Sigmoid colon (tissue), 7 donors: ENCODE data around the gene TAF6L. TPM values are rescaled to one million over a fixed set of nuclear protein-coding genes. Genes with fewer than 3 reads are reported as not detected.

Experiments
- DNase-seq: peaks from one replicate; pipeline ENCODE4 v3.0.0-alpha.2; 2019
- H3K27ac ChIP-seq, 4 donors: fragments of 200-600 bp; sonication (generic); one replicate each; pipeline ENCODE4 v1.5.1; 2016 to 2019; ENCODE audit warnings: mild to moderate bottlenecking in 1 of 4
- H3K27me3 ChIP-seq, 3 donors: fragments of 200-600 bp; sonication (generic); one replicate each; pipeline ENCODE4 v1.5.1; 2019; ENCODE audit warnings: mild to moderate bottlenecking in 1 of 3
- H3K36me3 ChIP-seq, 4 donors: fragments of 200-600 bp; sonication (generic); one replicate each; pipeline ENCODE4 v1.5.1; 2016 to 2019
- H3K4me1 ChIP-seq, 4 donors: fragments of 200-600 bp; sonication (generic); one replicate each; pipeline ENCODE4 v1.5.1; 2017 to 2019
- H3K4me3 ChIP-seq, 4 donors: fragments of 200-600 bp; sonication (generic); one replicate each; pipeline ENCODE4 v1.5.1; 2017 to 2019; ENCODE audit warnings: mild to moderate bottlenecking in 2 of 4, moderate library complexity in 1 of 4
- H3K9me3 ChIP-seq, 4 donors: fragments of 200-600 bp in 3 of 4; sonication (generic) in 3 of 4; one replicate each; pipeline versions ENCODE4 v1.5.1 to v1.6.1; 2013 to 2019
- EP300 ChIP-seq, 4 donors: sonication (generic); formaldehyde crosslinking; IDR thresholded peaks; one replicate each; pipeline ENCODE4 v1.6.1; 2017; ENCODE audit warnings: antibody characterized with exemption in 4 of 4
- POLR2A ChIP-seq, 2 donors: fragments of 450-650 bp; IDR thresholded peaks; one replicate each; pipeline ENCODE4 v1.6.1; 2016; ENCODE audit warnings: antibody characterized with exemption in 2 of 2, mild to moderate bottlenecking in 2 of 2, moderate library complexity in 2 of 2
- POLR2AphosphoS5 ChIP-seq, 4 donors: sonication (generic); formaldehyde crosslinking; IDR thresholded peaks; one replicate each; pipeline ENCODE4 v1.6.1; 2017; ENCODE audit warnings: antibody characterized with exemption in 4 of 4
- WGBS, 2 donors: extraction: QIAGEN DNeasy Blood & Tissue Kit; methylation state at CpG; one replicate each; pipeline ENCODE4 v1.1.7; 2013; 5-methylcytosine and 5-hydroxymethylcytosine counted together
- intact Hi-C: fragments of 100-400 bp; cut with DNase I; formaldehyde crosslinking; loops from one replicate; pipeline ENCODE4 v1.15.1; 2023
- polyA plus RNA-seq, 3 donors: library from polyadenylated mRNA; stranded (reverse); fragments of 200-250 nt; gene quantifications; one replicate each; pipeline ENCODE4 v1.2.3, GENCODE V29; 2013
- total RNA-seq, 4 donors: library from RNA; depleted of rRNA; stranded (reverse); fragments of >200 nt; gene quantifications; one replicate each; pipeline ENCODE4 v1.1.0, GENCODE V29; 2016
- TF ChIP-seq, protein P1 (sequence below), 4 experiments: fragments of 450-650 bp in 3 of 4; fragments of 200-600 bp in 1 of 4; IDR thresholded peaks; one replicate each; pipeline ENCODE4 v1.5.1; 2016 to 2019; ENCODE audit warnings: antibody characterized with exemption in 4 of 4, mild to moderate bottlenecking in 3 of 4, moderate library complexity in 2 of 4
- donor health status: healthy with polysubstance abuse.
- donor health status: Bipolar disorder and iron deficiency.
- donor health status: healthy.

Gene TAF6L
- total and polyA plus RNA-seq, 7 donors: 3.0 to 20.7 (median 13.5) TPM

DNA sequence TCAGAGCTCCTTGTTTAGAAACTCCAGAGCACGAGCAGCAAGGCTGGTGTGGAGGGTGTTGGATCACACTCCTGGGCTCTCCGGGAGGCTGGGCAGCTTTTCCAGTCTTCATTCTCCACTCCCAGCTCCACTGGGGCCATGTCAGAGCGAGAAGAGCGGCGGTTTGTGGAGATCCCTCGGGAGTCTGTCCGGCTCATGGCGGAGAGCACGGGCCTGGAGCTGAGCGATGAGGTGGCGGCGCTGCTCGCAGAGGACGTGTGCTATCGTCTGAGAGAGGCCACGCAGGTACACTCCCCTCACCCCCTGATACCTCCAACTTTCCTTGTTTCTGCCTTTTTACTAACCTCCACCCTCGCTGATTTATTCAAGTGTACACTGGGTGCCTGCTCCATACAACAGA is 4.5 kb downstream of the TAF6L start:
- 95 to 96% methylated on average over 17 of the region's 17 CpGs for WGBS, 2 donors
- no peak overlapping the region for H3K27ac ChIP-seq
- no peaks in the 10 kb centered on the region for H3K9me3 ChIP-seq
- peaks cover 0 to 51% (median 24%) of the 10 kb centered on the region in 4 donors for H3K36me3 ChIP-seq
- H3K27me3 ChIP-seq: no peaks in the 10 kb centered on the region
- no peak for DNase-seq
- H3K4me1 ChIP-seq: peaks cover 0 to 13% (median 11%) of the 10 kb centered on the region in 4 donors
- no peak for TF ChIP-seq POLR2AphosphoS5 (IDR thresholded peaks at IDR 0.05)
- no peak for TF ChIP-seq POLR2A (IDR thresholded peaks at IDR 0.05)
- TF ChIP-seq, protein P1, sequence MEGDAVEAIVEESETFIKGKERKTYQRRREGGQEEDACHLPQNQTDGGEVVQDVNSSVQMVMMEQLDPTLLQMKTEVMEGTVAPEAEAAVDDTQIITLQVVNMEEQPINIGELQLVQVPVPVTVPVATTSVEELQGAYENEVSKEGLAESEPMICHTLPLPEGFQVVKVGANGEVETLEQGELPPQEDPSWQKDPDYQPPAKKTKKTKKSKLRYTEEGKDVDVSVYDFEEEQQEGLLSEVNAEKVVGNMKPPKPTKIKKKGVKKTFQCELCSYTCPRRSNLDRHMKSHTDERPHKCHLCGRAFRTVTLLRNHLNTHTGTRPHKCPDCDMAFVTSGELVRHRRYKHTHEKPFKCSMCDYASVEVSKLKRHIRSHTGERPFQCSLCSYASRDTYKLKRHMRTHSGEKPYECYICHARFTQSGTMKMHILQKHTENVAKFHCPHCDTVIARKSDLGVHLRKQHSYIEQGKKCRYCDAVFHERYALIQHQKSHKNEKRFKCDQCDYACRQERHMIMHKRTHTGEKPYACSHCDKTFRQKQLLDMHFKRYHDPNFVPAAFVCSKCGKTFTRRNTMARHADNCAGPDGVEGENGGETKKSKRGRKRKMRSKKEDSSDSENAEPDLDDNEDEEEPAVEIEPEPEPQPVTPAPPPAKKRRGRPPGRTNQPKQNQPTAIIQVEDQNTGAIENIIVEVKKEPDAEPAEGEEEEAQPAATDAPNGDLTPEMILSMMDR (IDR thresholded peaks at IDR 0.05): no peak
- TF ChIP-seq EP300 (IDR thresholded peaks at IDR 0.05): no peak
- intact Hi-C loops: no loop called here
- H3K4me3 ChIP-seq: no peak overlapping the region

DNA sequence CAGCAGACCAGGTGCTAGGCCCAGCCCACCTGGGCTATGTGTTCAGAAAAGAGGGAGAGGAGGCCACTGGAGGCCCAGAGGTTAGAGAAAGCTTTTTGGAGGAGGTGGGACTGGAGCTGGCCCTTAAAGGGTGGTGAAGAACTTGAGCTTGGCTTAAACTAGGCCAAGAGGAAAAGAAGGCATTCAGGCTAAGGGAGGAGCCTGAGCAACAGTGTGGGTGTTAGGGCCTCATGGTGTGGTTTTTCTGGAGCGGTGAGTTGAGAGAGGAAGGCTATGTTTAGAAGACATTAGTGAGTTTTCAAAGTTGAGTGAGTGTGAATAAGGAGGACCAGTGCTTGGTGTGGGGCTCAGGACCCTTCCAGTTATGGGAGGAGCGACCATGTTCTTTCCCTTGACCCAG is 6.2 kb downstream of the TAF6L start:
- TF ChIP-seq, protein P1 (IDR thresholded peaks at IDR 0.05): no peak
- TF ChIP-seq EP300 (IDR thresholded peaks at IDR 0.05): no peak
- intact Hi-C loops: no loop called here
- H3K4me1 ChIP-seq: peaks cover 0 to 2% (median under 1%) of the 10 kb centered on the region in 4 donors
- H3K4me3 ChIP-seq: no peak overlapping the region
- no peak for DNase-seq
- no peaks in the 10 kb centered on the region for H3K9me3 ChIP-seq
- WGBS, 2 donors: 85 to 88% methylated on average over 2 of the region's 2 CpGs
- H3K36me3 ChIP-seq: peaks cover 0 to 61% (median 26%) of the 10 kb centered on the region in 4 donors
- no peaks in the 10 kb centered on the region for H3K27me3 ChIP-seq
- H3K27ac ChIP-seq: no peak overlapping the region

DNA sequence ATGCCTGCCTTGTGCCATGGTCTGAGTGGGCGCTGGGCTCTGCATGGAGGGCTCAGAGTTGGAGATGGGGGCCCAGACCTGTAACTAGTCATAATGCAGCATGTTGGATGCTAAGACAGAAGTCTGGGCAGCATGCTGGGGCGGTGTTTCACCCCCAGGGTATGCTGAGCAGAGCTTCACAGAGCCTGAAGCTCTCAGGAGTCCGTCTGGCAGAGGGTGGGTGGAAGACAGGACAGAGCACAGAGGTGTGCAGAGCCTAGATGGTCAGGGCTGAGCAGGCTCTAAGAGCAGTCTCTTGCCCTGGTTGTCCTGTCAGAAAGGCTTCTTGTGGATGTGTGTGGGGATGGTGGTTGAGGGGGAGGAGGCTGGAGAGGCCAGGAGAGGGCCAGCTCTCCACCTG is 7.2 kb downstream of the TAF6L start:
- no peak for TF ChIP-seq POLR2A (IDR thresholded peaks at IDR 0.05)
- Histone ChIP-seq H3K4me3 (no peak overlapping the region), H3K27ac (no peak overlapping the region), H3K9me3 (no peaks in the 10 kb centered on the region), H3K4me1 (no peaks in the 10 kb centered on the region), H3K27me3 (no peaks in the 10 kb centered on the region), H3K36me3 (peaks cover 0 to 72% (median 26%) of the 10 kb centered on the region in 4 donors)
- intact Hi-C loops: no loop called here
- no peak for DNase-seq
- WGBS, 2 donors: 92 to 97% methylated on average over 3 of the region's 3 CpGs

DNA sequence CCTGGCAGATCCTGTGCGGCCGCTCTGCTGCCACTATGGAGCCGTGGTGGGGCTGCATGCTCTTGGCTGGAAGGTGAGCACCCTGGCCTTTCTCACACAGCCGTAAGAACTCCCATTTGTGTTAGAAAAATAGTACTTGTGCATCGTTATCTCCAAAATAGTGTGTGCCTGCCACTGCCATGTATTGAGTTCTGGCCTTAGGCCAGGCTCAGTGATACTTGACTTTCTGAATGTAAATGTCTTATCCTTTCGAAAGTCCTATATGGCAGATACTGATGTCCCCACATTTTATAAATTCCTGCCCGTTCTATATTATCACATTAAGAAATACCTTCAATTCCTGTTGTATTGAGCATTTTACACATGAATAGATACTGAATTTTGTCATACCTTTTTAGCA is 11.6 kb downstream of the TAF6L start:
- peaks cover 0 to 52% (median 6%) of the 10 kb centered on the region in 4 donors for H3K36me3 ChIP-seq
- TF ChIP-seq, protein P1 (IDR thresholded peaks at IDR 0.05): no peak
- no peak for TF ChIP-seq EP300 (IDR thresholded peaks at IDR 0.05)
- TF ChIP-seq POLR2A (IDR thresholded peaks at IDR 0.05): no peak
- TF ChIP-seq POLR2AphosphoS5 (IDR thresholded peaks at IDR 0.05): no peak
- intact Hi-C loops: loop anchor here (10.0 kb wide), 1 partner anchor 982 kb away; the partner anchor contains the start of gene ZFTA

DNA sequence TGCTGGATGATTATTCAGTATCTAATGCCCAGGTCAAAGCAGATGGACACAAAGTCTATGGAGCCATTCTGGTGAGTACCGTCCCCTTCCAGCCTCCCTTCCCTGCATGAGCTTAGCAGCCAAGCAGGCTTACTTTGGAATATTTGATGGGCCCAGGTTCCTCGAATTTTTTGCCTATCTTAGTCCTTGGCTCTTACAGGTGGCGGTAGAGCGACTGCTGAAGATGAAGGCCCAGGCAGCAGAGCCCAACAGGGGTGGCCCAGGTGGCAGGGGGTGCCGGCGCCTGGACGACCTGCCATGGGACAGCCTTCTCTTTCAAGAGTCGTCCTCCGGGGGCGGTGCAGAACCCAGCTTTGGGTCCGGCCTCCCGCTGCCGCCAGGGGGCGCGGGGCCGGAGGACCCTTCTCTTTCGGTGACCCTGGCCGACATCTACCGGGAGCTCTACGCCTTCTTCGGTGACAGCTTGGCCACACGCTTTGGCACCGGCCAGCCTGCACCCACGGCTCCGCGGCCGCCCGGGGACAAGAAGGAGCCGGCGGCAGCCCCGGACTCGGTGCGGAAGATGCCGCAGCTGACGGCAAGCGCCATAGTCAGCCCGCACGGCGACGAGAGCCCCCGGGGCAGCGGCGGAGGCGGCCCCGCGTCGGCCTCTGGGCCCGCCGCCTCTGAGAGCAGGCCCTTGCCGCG is 15.3 kb downstream of the TAF6L start:
- peak; percentile 95 for DNase-seq
- WGBS, 2 donors: 1% methylated on average over 51 of the region's 51 CpGs
- TF ChIP-seq, protein P1 (IDR thresholded peaks at IDR 0.05): peak; percentile 95 to 97 (median 96)
- peak in 2 of 4 donors; percentile 6 to 44 for TF ChIP-seq POLR2AphosphoS5 (IDR thresholded peaks at IDR 0.05)
- TF ChIP-seq EP300 (IDR thresholded peaks at IDR 0.05): no peak

More for the DNA sequence above, 11.6 kb downstream of the TAF6L start:
- Histone ChIP-seq H3K4me1 (peaks cover 0 to 12% (median 10%) of the 10 kb centered on the region in 4 donors), H3K27ac (no peak overlapping the region), H3K27me3 (no peaks in the 10 kb centered on the region), H3K9me3 (no peaks in the 10 kb centered on the region), H3K4me3 (no peak overlapping the region)
- DNase-seq: no peak
- WGBS, 2 donors: 97 to 98% methylated on average over 7 of the region's 7 CpGs

More for the DNA sequence above, 15.3 kb downstream of the TAF6L start:
- H3K4me3 ChIP-seq: peak overlapping the region; percentile 85 to 99 (median 92)
- peak overlapping the region; percentile 94 to 100 (median 97) for H3K27ac ChIP-seq
- intact Hi-C loops: loop anchor here (1.0 to 10.0 kb wide), 5 partner anchors 15 to 978 kb away; partner anchors contain the start of genes SLC3A2, TAF6L and ZFTA
- H3K36me3 ChIP-seq: peaks cover 0 to 42% (median 10%) of the 10 kb centered on the region in 4 donors
- no peaks in the 10 kb centered on the region for H3K27me3 ChIP-seq
- no peaks in the 10 kb centered on the region for H3K9me3 ChIP-seq
- H3K4me1 ChIP-seq: peaks cover 0 to 44% (median 38%) of the 10 kb centered on the region in 4 donors
